OCI-LY7 (cell line): Measurements from ENCODE around the gene RIN3. TPM values are rescaled to one million over a fixed set of nuclear protein-coding genes. Genes with fewer than 3 reads are reported as not detected.

Experiments used
- BruUV-seq: library from RNA; stranded (reverse); fragments of 400-500 nt; replicated peaks from 2 replicates; lab custom pipeline; 2021; lab: Mats Ljungman, UMichigan
- CTCF ChIA-PET: fragments of 300-600 bp; sonication (Branson Sonifier 250); formaldehyde crosslinking; loops from one replicate; lab custom pipeline; 2022; ENCODE audit warnings: antibody characterized with exemption; ENCODE audit not compliant: unreplicated experiment; lab: Charles Lee
- POLR2A ChIA-PET: fragments of 300-600 bp; sonication (Branson Sonifier 250); formaldehyde crosslinking; loops from one replicate; lab custom pipeline; 2022; ENCODE audit warnings: antibody characterized with exemption; lab: Charles Lee
- DNase-seq: peaks from one replicate; pipeline ENCODE4 v3.0.0-alpha.2; 2015; ENCODE audit warnings: low spot score
- H2AFZ ChIP-seq: fragments of 200-600 bp; sonication (generic), shearing (Covaris generic); 2 replicates; pipeline ENCODE4 v1.6.1; 2014; ENCODE audit warnings: mild to moderate bottlenecking, antibody characterized with exemption, low read length, moderate library complexity
- H3K27ac ChIP-seq: fragments of 200-600 bp; sonication (generic); 2 replicates; pipeline ENCODE4 v1.5.1; 2014; ENCODE audit warnings: mixed run types, low read depth, mild to moderate bottlenecking, moderate library complexity, low read length, inconsistent platforms; ENCODE audit not compliant: poor library complexity, severe bottlenecking
- H3K36me3 ChIP-seq: fragments of 200-600 bp; sonication (generic); 2 replicates; pipeline ENCODE4 v1.6.1; 2014; ENCODE audit warnings: mild to moderate bottlenecking, antibody characterized with exemption, low read length, moderate library complexity, mixed read lengths; ENCODE audit not compliant: insufficient read depth
- H3K4me1 ChIP-seq: fragments of 200-600 bp; sonication (generic); 2 replicates; pipeline ENCODE4 v1.5.1; 2014; ENCODE audit warnings: mild to moderate bottlenecking, low read length; ENCODE audit not compliant: insufficient read depth, poor library complexity, severe bottlenecking
- H3K4me2 ChIP-seq: fragments of 200-600 bp; sonication (generic); 2 replicates; pipeline ENCODE4 v1.6.1; 2014; ENCODE audit warnings: mild to moderate bottlenecking, low read length
- H3K4me3 ChIP-seq: fragments of 200-600 bp; sonication (generic); 2 replicates; pipeline ENCODE4 v1.5.1; 2014; ENCODE audit warnings: mild to moderate bottlenecking, low read depth, low read length; ENCODE audit not compliant: poor library complexity, severe bottlenecking
- H3K79me2 ChIP-seq: fragments of 200-600 bp; sonication (generic); 2 replicates; pipeline ENCODE4 v1.6.1; 2016; ENCODE audit warnings: low read depth, mild to moderate bottlenecking, low read length, moderate library complexity, mixed read lengths; ENCODE audit not compliant: insufficient read depth
- H3K9me2 ChIP-seq: fragments of 200-600 bp; sonication (generic); 2 replicates; pipeline ENCODE4 v1.6.1; 2016; ENCODE audit warnings: mild to moderate bottlenecking, low read length, mixed read lengths; ENCODE audit not compliant: insufficient read depth
- H3K9me3 ChIP-seq: fragments of 200-600 bp; sonication (generic); 2 replicates; pipeline ENCODE4 v1.6.1; 2014; ENCODE audit warnings: mild to moderate bottlenecking, mixed run types, low read length, mixed read lengths
- H4K20me1 ChIP-seq: fragments of 200-600 bp; sonication (generic); 2 replicates; pipeline ENCODE4 v1.6.1; 2014; ENCODE audit warnings: mild to moderate bottlenecking, antibody characterized with exemption, low read length, moderate library complexity, mixed read lengths; ENCODE audit not compliant: insufficient read depth
- CTCF ChIP-seq: fragments of 200-600 bp; sonication (generic); conservative IDR thresholded peaks from 2 replicates; pipeline ENCODE4 v1.5.1; 2014; ENCODE audit warnings: mild to moderate bottlenecking, antibody characterized with exemption, low read length, moderate library complexity, mixed read lengths
- EZH2phosphoT487 ChIP-seq: fragments of 200-600 bp; sonication (generic); IDR thresholded peaks from 2 replicates; pipeline ENCODE4 v1.6.1; 2018; ENCODE audit warnings: low read depth, borderline replicate concordance, mild to moderate bottlenecking, mixed run types, antibody characterized with exemption, low read length, moderate library complexity, mixed read lengths
- intact Hi-C: fragments of 100-400 bp; cut with micrococcal nuclease; formaldehyde crosslinking; loops from one replicate; pipeline ENCODE4 v1.10.0; 2022; ENCODE audit not compliant: unreplicated experiment
- total RNA-seq, 2 experiments: library from RNA; depleted of rRNA in 1 of 2; stranded (reverse); fragments of >200 nt in 1 of 2; shearing (Covaris generic) in 1 of 2; gene quantifications; 2 replicates each; pipeline ENCODE4 v1.2.3, GENCODE V29; 2014 to 2022

The RIN3 gene
- total RNA-seq, 2 experiments from 2014 or later: not detected

DNA sequence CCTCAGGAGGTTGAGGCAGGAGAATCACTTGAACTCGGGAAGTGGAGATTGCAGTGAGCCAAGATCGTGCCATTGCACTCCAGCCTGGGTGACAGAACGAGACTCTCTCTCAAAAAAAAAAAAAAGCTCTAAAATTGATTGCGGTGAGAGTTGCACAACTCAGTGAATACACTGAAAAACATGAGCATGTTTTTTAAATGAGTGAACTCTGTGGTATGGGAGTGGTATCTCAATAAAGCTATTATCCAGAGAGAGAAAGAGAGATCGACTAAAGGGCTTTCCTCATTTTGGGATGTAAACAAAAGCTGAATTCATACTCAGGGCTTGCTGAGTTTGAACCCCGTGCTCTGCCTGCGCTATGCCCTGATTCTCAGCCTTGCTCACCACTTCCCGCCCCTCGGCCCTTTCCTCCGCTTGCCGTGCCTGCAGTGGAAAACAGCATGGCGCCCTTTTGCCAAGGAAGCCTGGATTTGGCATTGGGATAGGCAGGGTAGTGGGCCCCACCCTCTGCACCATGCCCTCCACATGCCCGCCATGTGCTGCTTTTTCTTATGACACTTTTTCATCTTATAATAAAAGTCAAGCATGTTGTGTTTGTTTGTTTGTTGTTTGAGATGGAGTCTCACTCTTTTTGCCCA, 132.4 kb downstream of the RIN3 start:
- no peak for DNase-seq
- Histone ChIP-seq H3K36me3 (no peaks in the 10 kb centered on the region), H3K4me1 (no peaks in the 10 kb centered on the region), H4K20me1 (no peaks in the 10 kb centered on the region), H3K4me3 (no peak overlapping the region), H3K4me2 (no peak overlapping the region), H3K79me2 (no peaks in the 10 kb centered on the region), H3K9me2 (no peaks in the 10 kb centered on the region), H3K9me3 (no peaks in the 10 kb centered on the region), H2AFZ (no peak overlapping the region), H3K27ac (no peak overlapping the region)
- TF ChIP-seq EZH2phosphoT487: no peak
- TF ChIP-seq CTCF: no peak
- intact Hi-C loops: no loop called here
- ChIA-PET CTCF (no interaction called here), POLR2A (no interaction called here)
- no TSS peak for BruUV-seq

DNA sequence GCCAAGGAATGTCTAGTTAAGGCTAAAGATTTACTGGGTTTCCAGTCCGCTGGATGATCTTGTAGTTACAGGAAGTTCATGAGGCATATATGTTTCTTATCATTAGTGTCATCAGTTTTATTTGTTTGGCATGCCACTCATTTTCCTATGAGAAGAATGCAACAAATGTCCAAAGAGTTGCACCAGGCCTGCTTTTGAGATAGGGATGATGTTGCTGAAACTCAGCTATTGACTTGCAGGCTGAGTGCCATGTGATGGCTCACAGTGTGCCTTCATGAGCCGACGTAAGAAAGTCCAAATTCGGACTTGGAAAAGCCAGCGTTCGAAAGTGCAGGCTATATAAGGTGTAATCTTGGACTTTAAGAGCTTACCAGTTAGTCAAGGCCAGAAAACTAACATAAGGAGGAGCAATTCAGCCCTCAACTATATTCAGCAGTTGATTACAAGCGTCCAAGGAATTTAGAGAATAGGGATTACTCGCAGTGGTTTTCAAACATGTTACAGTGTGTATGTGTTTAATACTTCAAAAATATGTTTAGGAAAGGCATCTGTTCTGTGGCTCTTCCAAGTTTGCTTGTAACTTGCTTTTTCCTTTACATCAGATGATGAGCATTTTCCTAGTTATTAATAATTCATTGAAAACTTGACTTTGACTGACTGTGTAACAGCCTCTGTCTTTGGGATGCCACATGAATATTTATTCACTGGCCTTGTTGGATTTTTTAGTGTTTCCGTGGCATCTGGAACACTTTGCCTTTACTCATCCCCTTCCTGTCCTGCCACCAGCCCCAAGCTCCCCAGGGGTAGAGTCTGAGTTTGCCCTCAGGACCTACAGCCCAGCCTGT, 133.6 kb downstream of the RIN3 start:
- no peaks in the 10 kb centered on the region for H4K20me1 ChIP-seq
- no peaks in the 10 kb centered on the region for H3K4me1 ChIP-seq
- no peaks in the 10 kb centered on the region for H3K79me2 ChIP-seq
- BruUV-seq: no TSS peak
- H3K4me2 ChIP-seq: no peak overlapping the region
- no peak overlapping the region for H3K4me3 ChIP-seq
- ChIA-PET POLR2A (interaction anchor here (0.5 kb wide), 1 partner anchor 37 kb away, joined by 4 read pairs; no protein-coding TSS in a partner anchor), CTCF (no interaction called here)
- no peak overlapping the region for H2AFZ ChIP-seq
- H3K9me3 ChIP-seq: no peaks in the 10 kb centered on the region
- no peak overlapping the region for H3K27ac ChIP-seq
- H3K9me2 ChIP-seq: no peaks in the 10 kb centered on the region
- TF ChIP-seq CTCF (no peak), EZH2phosphoT487 (no peak)
- no peak for DNase-seq
- H3K36me3 ChIP-seq: no peaks in the 10 kb centered on the region
- intact Hi-C loops: no loop called here
